Ishikawa (cell line): ENCODE measurements around the gene LINC01488.

Experiments used
- CEBPB ChIP-seq: IDR thresholded peaks from 2 replicates; pipeline ENCODE4 v1.6.1; 2012
- CREB1 ChIP-seq: IDR thresholded peaks from 2 replicates; pipeline ENCODE4 v1.6.1; 2012; ENCODE audit warnings: low read depth
- EGR1 ChIP-seq: IDR thresholded peaks from 2 replicates; pipeline ENCODE4 v1.6.1; 2012
- EP300 ChIP-seq: IDR thresholded peaks from 2 replicates; pipeline ENCODE4 v1.6.1; 2012; ENCODE audit warnings: borderline replicate concordance
- FOXM1 ChIP-seq: IDR thresholded peaks from 2 replicates; pipeline ENCODE4 v1.6.1; 2012; ENCODE audit warnings: low read depth, borderline replicate concordance
- MAX ChIP-seq: IDR thresholded peaks from 2 replicates; pipeline ENCODE4 v1.6.1; 2012
- NFIC ChIP-seq: IDR thresholded peaks from 2 replicates; pipeline ENCODE4 v1.6.1; 2012
- RAD21 ChIP-seq: IDR thresholded peaks from 2 replicates; pipeline ENCODE4 v1.6.1; 2012; ENCODE audit warnings: low read depth
- TAF1 ChIP-seq: IDR thresholded peaks from 2 replicates; pipeline ENCODE4 v1.6.1; 2012; ENCODE audit warnings: low read depth, mild to moderate bottlenecking
- TCF12 ChIP-seq: IDR thresholded peaks from 2 replicates; pipeline ENCODE4 v1.6.1; 2012; ENCODE audit warnings: low read depth
- USF1 ChIP-seq: IDR thresholded peaks from 2 replicates; pipeline ENCODE4 v1.6.1; 2012
- YY1 ChIP-seq: IDR thresholded peaks from 2 replicates; pipeline ENCODE4 v1.6.1; 2012; ENCODE audit warnings: low read depth
- TF ChIP-seq, protein P1 (sequence below): IDR thresholded peaks from 2 replicates; pipeline ENCODE4 v1.6.1; 2012; ENCODE audit warnings: low read depth, mild to moderate bottlenecking

- TF ChIP-seq NFIC, result no peak
- TF ChIP-seq CREB1, result no peak
- TF ChIP-seq RAD21, result no peak
- TF ChIP-seq YY1, result no peak
- TF ChIP-seq CEBPB, result no peak
- no peak for TF ChIP-seq EP300
- no peak for TF ChIP-seq FOXM1
- TF ChIP-seq MAX, result no peak
- TF ChIP-seq, protein P1, sequence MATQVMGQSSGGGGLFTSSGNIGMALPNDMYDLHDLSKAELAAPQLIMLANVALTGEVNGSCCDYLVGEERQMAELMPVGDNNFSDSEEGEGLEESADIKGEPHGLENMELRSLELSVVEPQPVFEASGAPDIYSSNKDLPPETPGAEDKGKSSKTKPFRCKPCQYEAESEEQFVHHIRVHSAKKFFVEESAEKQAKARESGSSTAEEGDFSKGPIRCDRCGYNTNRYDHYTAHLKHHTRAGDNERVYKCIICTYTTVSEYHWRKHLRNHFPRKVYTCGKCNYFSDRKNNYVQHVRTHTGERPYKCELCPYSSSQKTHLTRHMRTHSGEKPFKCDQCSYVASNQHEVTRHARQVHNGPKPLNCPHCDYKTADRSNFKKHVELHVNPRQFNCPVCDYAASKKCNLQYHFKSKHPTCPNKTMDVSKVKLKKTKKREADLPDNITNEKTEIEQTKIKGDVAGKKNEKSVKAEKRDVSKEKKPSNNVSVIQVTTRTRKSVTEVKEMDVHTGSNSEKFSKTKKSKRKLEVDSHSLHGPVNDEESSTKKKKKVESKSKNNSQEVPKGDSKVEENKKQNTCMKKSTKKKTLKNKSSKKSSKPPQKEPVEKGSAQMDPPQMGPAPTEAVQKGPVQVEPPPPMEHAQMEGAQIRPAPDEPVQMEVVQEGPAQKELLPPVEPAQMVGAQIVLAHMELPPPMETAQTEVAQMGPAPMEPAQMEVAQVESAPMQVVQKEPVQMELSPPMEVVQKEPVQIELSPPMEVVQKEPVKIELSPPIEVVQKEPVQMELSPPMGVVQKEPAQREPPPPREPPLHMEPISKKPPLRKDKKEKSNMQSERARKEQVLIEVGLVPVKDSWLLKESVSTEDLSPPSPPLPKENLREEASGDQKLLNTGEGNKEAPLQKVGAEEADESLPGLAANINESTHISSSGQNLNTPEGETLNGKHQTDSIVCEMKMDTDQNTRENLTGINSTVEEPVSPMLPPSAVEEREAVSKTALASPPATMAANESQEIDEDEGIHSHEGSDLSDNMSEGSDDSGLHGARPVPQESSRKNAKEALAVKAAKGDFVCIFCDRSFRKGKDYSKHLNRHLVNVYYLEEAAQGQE, result no peak
- TF ChIP-seq EGR1, result no peak
- no peak for TF ChIP-seq TAF1
- TF ChIP-seq USF1, result no peak
- TF ChIP-seq TCF12, result no peak
Observed at GRCh38 chr11:69491071-69492031, 9.9 kb downstream of the LINC01488 start.
